ENCODE measurements around the gene IL12RB2.

IL12RB2 gene

GRCh38 chr1:67372136-67372535 lies 64.5 kb downstream of the IL12RB2 start:
- Histone ChIP-seq H3K27ac (ENCODE audit: low read length) (no peak overlapping the region), H3K27me3 (replicated peaks; ENCODE audit: insufficient read depth, low read length) (no peaks in the 10 kb centered on the region), H3K36me3 (replicated peaks; ENCODE audit: insufficient read depth, low read length) (no peaks in the 10 kb centered on the region), H3K9ac (ENCODE audit: low read length) (no peak overlapping the region), H4K20me1 (ENCODE audit: insufficient read depth, low read length) (no peaks in the 10 kb centered on the region), H3F3A (ENCODE audit: insufficient read depth, low read length) (no peaks in the 10 kb centered on the region), H3K9me2 (replicated peaks; ENCODE audit: insufficient read depth, low read length) (no peaks in the 10 kb centered on the region), H2AFZ (ENCODE audit: low read length) (no peak overlapping the region), H3K4me3 (ENCODE audit: low read length) (no peak overlapping the region), H3K9me3 (replicated peaks; ENCODE audit: insufficient read depth, low read length) (no peaks in the 10 kb centered on the region), H3K4me2 (ENCODE audit: low read depth, low read length) (no peak overlapping the region), H3K79me2 (ENCODE audit: low read length) (no peaks in the 10 kb centered on the region), H3K4me1 (ENCODE audit: low read length) (no peaks in the 10 kb centered on the region)
- no peak for DNase-seq
- TF ChIP-seq EZH2 (optimal IDR thresholded peaks at IDR 0.05; ENCODE audit: low read depth, low read length) (no peak), CTCF (IDR thresholded peaks at IDR 0.05; ENCODE audit: low read length) (no peak), EZH2phosphoT487 (IDR thresholded peaks at IDR 0.05; ENCODE audit: low read length) (no peak)

- Histone ChIP-seq H3K4me1 (ENCODE audit: low read length) (no peaks in the 10 kb centered on the region), H3K36me3 (replicated peaks; ENCODE audit: insufficient read depth, low read length) (no peaks in the 10 kb centered on the region), H2AFZ (ENCODE audit: low read length) (no peak overlapping the region), H3K4me3 (ENCODE audit: low read length) (no peak overlapping the region), H3K27ac (ENCODE audit: low read length) (no peak overlapping the region), H3K9me2 (replicated peaks; ENCODE audit: insufficient read depth, low read length) (no peaks in the 10 kb centered on the region), H4K20me1 (ENCODE audit: insufficient read depth, low read length) (no peaks in the 10 kb centered on the region), H3K9me3 (replicated peaks; ENCODE audit: insufficient read depth, low read length) (no peaks in the 10 kb centered on the region), H3K27me3 (replicated peaks; ENCODE audit: insufficient read depth, low read length) (no peaks in the 10 kb centered on the region), H3K79me2 (ENCODE audit: low read length) (no peaks in the 10 kb centered on the region), H3F3A (ENCODE audit: insufficient read depth, low read length) (no peaks in the 10 kb centered on the region), H3K4me2 (ENCODE audit: low read depth, low read length) (no peak overlapping the region), H3K9ac (ENCODE audit: low read length) (no peak overlapping the region)
- TF ChIP-seq EZH2 (optimal IDR thresholded peaks at IDR 0.05; ENCODE audit: low read depth, low read length) (no peak), CTCF (IDR thresholded peaks at IDR 0.05; ENCODE audit: low read length) (no peak), EZH2phosphoT487 (IDR thresholded peaks at IDR 0.05; ENCODE audit: low read length) (no peak)
- no peak for DNase-seq
Observed at GRCh38 chr1:67372898-67373297, 65.2 kb downstream of the IL12RB2 start.

- H3K4me1 ChIP-seq (ENCODE audit: low read length) = no peaks in the 10 kb centered on the region
- no peak overlapping the region for H3K4me3 ChIP-seq (ENCODE audit: low read length)
- no peak overlapping the region for H3K9ac ChIP-seq (ENCODE audit: low read length)
- no peaks in the 10 kb centered on the region for H3K9me2 ChIP-seq (replicated peaks; ENCODE audit: insufficient read depth, low read length)
- H3K9me3 ChIP-seq (replicated peaks; ENCODE audit: insufficient read depth, low read length) = no peaks in the 10 kb centered on the region
- TF ChIP-seq EZH2 (optimal IDR thresholded peaks at IDR 0.05; ENCODE audit: low read depth, low read length) = no peak
- TF ChIP-seq CTCF (IDR thresholded peaks at IDR 0.05; ENCODE audit: low read length) = no peak
- no peak for TF ChIP-seq EZH2phosphoT487 (IDR thresholded peaks at IDR 0.05; ENCODE audit: low read length)
- no peaks in the 10 kb centered on the region for H3K36me3 ChIP-seq (replicated peaks; ENCODE audit: insufficient read depth, low read length)
- H3K27me3 ChIP-seq (replicated peaks; ENCODE audit: insufficient read depth, low read length) = no peaks in the 10 kb centered on the region
- no peak overlapping the region for H3K27ac ChIP-seq (ENCODE audit: low read length)
- H4K20me1 ChIP-seq (ENCODE audit: insufficient read depth, low read length) = no peaks in the 10 kb centered on the region
- H3K79me2 ChIP-seq (ENCODE audit: low read length) = no peaks in the 10 kb centered on the region
- H2AFZ ChIP-seq (ENCODE audit: low read length) = no peak overlapping the region
- no peaks in the 10 kb centered on the region for H3F3A ChIP-seq (ENCODE audit: insufficient read depth, low read length)
- H3K4me2 ChIP-seq (ENCODE audit: low read depth, low read length) = no peak overlapping the region
- no peak for DNase-seq
Observed at GRCh38 chr1:67376381-67376780, 68.7 kb downstream of the IL12RB2 start.

All from MM.1S (cell line).